ENCODE data around the gene NUP205.
A peak's percentile ranks its signal among the peaks of the same experiment; 100 is the strongest.

Gene NUP205, protein sequence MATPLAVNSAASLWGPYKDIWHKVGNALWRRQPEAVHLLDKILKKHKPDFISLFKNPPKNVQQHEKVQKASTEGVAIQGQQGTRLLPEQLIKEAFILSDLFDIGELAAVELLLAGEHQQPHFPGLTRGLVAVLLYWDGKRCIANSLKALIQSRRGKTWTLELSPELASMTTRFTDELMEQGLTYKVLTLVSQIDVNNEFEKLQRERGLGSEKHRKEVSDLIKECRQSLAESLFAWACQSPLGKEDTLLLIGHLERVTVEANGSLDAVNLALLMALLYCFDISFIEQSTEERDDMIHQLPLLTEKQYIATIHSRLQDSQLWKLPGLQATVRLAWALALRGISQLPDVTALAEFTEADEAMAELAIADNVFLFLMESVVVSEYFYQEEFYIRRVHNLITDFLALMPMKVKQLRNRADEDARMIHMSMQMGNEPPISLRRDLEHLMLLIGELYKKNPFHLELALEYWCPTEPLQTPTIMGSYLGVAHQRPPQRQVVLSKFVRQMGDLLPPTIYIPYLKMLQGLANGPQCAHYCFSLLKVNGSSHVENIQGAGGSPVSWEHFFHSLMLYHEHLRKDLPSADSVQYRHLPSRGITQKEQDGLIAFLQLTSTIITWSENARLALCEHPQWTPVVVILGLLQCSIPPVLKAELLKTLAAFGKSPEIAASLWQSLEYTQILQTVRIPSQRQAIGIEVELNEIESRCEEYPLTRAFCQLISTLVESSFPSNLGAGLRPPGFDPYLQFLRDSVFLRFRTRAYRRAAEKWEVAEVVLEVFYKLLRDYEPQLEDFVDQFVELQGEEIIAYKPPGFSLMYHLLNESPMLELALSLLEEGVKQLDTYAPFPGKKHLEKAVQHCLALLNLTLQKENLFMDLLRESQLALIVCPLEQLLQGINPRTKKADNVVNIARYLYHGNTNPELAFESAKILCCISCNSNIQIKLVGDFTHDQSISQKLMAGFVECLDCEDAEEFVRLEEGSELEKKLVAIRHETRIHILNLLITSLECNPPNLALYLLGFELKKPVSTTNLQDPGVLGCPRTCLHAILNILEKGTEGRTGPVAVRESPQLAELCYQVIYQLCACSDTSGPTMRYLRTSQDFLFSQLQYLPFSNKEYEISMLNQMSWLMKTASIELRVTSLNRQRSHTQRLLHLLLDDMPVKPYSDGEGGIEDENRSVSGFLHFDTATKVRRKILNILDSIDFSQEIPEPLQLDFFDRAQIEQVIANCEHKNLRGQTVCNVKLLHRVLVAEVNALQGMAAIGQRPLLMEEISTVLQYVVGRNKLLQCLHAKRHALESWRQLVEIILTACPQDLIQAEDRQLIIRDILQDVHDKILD (N-terminal part only)

DNA sequence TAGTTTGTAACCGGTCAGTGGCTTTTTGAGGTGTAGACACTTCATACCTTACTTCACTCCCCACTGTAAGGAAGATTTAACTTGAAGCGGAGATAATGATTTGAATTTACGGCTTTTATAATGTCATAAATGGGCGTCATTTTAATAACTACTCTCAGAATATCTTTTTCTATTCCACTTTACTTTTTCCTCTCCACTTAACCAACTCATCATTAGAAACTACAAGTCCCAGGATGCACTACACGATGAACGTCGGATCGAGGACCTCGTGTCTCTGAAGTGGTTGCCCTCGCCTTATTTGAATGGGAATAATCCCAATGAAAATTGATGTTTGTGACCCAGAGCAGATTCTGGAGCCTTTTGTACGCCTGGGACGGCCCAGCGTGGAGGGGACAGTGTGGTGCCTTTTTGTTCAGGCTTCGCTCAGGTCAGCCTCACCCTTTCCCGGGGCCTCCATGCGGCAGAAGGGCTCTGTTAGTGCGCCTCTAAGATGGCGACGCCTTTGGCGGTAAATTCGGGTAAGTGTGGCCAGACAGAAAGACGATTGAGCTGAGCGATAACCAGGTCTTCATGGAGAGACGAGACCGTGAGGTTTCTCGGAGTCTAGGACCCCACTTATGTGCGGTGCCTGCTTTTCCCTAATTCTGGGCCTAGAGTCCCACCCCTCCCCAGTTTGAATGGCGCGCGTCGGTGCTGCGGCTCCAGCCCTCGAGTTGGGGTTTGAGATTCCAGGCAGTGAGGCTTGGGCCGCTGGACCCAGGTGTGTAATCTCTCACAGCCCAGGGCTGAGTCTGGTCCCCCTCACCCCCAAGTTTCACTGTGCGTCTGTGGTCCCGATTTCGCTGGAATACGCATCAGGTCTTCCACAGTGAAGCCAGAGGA is at the start of gene NUP205:
NUP205 (plus strand) TSS at position 463 of the 882 bp plus-strand sequence; CDS start at position 491, 28 bp downstream.
- TF ChIP-seq, protein P1, sequence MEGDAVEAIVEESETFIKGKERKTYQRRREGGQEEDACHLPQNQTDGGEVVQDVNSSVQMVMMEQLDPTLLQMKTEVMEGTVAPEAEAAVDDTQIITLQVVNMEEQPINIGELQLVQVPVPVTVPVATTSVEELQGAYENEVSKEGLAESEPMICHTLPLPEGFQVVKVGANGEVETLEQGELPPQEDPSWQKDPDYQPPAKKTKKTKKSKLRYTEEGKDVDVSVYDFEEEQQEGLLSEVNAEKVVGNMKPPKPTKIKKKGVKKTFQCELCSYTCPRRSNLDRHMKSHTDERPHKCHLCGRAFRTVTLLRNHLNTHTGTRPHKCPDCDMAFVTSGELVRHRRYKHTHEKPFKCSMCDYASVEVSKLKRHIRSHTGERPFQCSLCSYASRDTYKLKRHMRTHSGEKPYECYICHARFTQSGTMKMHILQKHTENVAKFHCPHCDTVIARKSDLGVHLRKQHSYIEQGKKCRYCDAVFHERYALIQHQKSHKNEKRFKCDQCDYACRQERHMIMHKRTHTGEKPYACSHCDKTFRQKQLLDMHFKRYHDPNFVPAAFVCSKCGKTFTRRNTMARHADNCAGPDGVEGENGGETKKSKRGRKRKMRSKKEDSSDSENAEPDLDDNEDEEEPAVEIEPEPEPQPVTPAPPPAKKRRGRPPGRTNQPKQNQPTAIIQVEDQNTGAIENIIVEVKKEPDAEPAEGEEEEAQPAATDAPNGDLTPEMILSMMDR (IDR thresholded peaks at IDR 0.05; ENCODE audit: borderline replicate concordance, control extremely low read depth, extremely low read depth, insufficient read depth, missing control alignments): no peak
- in situ Hi-C loops (cut with MboI; ENCODE audit: low sequenced_read_pairs, unreplicated experiment): no loop called here
- peak; percentile 78 for DNase-seq (ENCODE audit: low spot score)

DNA sequence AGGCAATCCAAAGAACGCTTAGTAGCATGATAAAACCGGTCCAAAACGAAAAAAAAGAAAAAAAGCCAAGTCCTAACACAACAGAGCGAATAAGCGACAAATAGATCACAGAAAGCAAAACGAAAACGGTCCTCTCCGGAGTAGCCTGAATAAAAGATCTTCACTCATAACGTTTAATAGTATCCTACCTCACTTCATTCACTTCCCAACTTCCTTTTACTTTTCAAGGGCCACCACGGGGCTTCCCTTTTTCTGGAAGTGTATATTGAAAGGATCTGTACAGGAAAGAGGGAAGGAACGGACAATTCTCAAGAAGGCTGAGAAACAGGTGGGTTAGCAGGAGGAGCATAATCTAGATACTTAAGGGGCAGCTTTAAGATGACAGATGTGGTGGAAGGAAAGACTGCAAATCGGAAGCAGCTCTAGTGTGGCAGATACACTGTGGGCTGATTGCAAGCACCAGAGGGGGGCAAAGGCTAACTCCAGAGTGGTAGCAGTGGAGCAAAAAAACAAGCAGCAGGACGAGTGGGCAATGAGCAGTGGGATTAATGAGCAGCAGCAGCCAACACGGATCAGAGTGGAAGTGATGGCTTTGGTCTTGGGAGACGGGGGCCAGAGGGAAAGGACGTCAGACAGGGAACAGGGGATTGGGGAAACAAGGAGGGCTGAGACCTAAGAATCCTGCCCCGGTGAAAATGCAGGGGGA is 48.7 kb upstream of the NUP205 start:
- DNase-seq (ENCODE audit: low spot score): peak; percentile 41
- TF ChIP-seq, protein P1 (IDR thresholded peaks at IDR 0.05; ENCODE audit: borderline replicate concordance, control extremely low read depth, extremely low read depth, insufficient read depth, missing control alignments): no peak
- in situ Hi-C loops (cut with MboI; ENCODE audit: low sequenced_read_pairs, unreplicated experiment): no loop called here

DNA sequence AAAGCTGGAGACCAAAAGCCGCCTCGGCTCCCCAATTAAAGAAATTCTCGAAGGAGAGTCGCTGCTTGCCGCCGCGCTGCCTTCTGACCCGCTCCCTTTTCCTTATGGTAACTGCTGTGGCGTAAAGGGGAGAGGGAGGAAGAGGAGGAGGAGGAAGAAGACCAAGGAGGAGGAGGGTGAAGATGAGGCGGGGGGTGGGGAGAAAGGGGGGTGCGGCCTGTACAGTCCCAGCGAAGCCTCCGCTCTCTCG is 48.2 kb upstream of the NUP205 start:
- in situ Hi-C loops (cut with MboI; ENCODE audit: low sequenced_read_pairs, unreplicated experiment): no loop called here
- TF ChIP-seq, protein P1 (IDR thresholded peaks at IDR 0.05; ENCODE audit: borderline replicate concordance, control extremely low read depth, extremely low read depth, insufficient read depth, missing control alignments): no peak
- DNase-seq (ENCODE audit: low spot score): no peak

DNA sequence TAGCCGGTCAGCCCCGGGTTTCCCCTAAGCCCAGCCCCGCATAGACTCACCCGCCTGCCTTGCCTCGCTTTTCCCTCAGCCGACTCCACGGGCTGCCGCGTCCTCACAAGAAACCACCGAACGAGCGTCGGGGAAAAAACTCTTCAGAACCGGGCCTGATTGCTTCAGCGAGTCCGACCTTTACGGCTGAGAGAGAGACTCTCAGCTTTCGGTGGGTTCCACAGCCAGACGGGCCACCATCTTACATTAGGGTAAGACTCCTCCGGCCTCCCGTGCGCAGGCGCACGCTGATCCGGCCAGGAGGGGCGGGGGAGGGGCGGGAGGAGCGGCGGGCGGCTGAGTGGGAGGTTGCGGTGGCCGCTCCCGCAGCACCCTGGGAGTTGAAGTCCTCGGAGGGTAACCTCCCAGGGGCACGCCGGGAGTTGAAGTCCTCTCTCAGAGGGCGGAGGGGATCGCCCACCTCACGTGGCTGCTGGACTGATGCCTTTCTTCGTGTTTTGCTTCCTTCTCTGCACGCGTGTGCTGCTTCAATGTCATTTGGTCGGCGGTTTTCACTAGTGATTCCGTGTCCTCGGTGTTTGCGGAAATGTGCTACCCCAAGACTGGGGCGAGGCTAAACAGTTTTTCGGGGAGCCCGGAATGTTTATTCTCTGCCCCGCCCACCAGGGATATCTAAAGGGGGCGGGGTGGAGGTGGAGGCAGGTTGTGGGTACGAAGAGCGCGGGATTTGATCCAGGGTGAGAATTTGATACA is 47.7 kb upstream of the NUP205 start, which contains the start of gene CNOT4:
CNOT4 (minus strand) TSS at position 264 of the 753 bp plus-strand sequence. CDS start 71,771 bp downstream, outside the sequence.
- in situ Hi-C loops (cut with MboI; ENCODE audit: low sequenced_read_pairs, unreplicated experiment): no loop called here
- peak; percentile 94 for DNase-seq (ENCODE audit: low spot score)
- TF ChIP-seq, protein P1 (IDR thresholded peaks at IDR 0.05; ENCODE audit: borderline replicate concordance, control extremely low read depth, extremely low read depth, insufficient read depth, missing control alignments): no peak

DNA sequence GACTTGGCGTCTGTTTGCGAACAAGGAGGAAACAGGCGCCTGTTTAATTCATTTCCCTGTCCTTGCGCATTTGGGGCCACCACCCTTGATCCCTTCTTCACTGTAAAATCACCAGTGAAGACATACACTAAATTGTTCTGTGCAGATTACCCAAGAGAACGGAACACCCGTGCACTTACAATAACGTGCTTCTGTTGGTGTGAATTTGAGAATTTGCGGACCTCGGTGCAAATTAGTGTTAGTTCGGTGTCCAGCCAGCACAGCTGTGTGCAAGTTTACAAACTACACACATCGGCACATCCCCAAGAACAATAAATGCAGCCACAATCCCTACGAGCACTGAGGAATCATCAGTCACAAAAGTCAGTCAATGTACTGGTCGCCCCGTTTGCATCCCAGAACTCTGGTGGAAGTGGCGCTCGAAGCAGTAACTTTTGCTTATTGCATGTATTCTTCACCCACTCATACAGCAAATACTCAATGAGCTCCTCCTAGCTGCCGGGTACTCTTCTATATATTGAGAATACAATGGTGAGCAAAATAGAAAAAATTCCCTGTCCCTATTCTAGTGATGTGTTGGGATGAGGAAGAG is 47.0 kb upstream of the NUP205 start:
- DNase-seq (ENCODE audit: low spot score): peak; percentile 27
- in situ Hi-C loops (cut with MboI; ENCODE audit: low sequenced_read_pairs, unreplicated experiment): no loop called here
- TF ChIP-seq, protein P1 (IDR thresholded peaks at IDR 0.05; ENCODE audit: borderline replicate concordance, control extremely low read depth, extremely low read depth, insufficient read depth, missing control alignments): no peak
